PFSK-1 (cell line): Measurements from ENCODE around the gene ZAP70.

ENCODE experiments used
- FOXP2 ChIP-seq: optimal IDR thresholded peaks from 2 replicates; pipeline ENCODE3; 2011; ENCODE audit warnings: borderline replicate concordance, control low read depth, inconsistent platforms; ENCODE audit not compliant: insufficient read depth; ENCODE audit errors: extremely low read length, extremely low read depth
- POLR2AphosphoS5 ChIP-seq: IDR thresholded peaks from 2 replicates; pipeline ENCODE4 v1.6.1; 2012; ENCODE audit warnings: low read depth, mild to moderate bottlenecking, control low read depth, low read length, moderate library complexity
- SIN3A ChIP-seq: IDR thresholded peaks from 2 replicates; pipeline ENCODE4 v1.6.1; 2012; ENCODE audit warnings: mild to moderate bottlenecking, low read length, moderate library complexity, borderline replicate concordance; ENCODE audit not compliant: insufficient read depth
- TAF1 ChIP-seq: IDR thresholded peaks from 2 replicates; pipeline ENCODE4 v1.6.1; 2012; ENCODE audit warnings: low read length, control low read depth, borderline replicate concordance; ENCODE audit not compliant: insufficient read depth
- TF ChIP-seq, protein P1 (sequence below), 2 experiments: IDR thresholded peaks; 2 replicates each; pipeline versions ENCODE4 v1.6.1 to v1.8.0; 2011 to 2012; ENCODE audit warnings: low read depth in 2 of 2, low read length in 2 of 2, control low read depth in 1 of 2, inconsistent platforms in 1 of 2, mild to moderate bottlenecking in 1 of 2, moderate library complexity in 1 of 2; ENCODE audit not compliant: insufficient read depth in 1 of 2

ZAP70 gene

DNA sequence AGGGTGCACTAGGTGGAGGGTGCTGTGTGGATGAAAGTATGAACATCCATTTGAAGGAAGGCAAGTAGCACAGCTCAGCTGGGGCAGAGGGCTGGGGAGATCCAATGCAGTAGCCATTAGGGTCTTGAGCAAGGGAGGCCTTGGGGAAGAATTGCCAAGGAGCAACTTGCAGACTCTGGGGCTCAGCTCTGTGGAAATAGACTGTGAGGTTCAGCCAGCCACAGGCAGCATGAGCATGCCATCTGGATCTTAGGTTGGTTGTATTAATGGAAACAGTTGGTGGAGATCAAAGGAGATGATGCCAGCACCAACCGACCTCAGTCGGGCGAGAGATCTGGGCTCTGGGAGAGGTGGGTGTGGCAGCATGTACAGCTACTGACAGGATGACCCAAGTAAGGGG, 5.6 kb downstream of the ZAP70 start:
- TF ChIP-seq FOXP2 = no peak
- TF ChIP-seq TAF1 = no peak
- TF ChIP-seq SIN3A = no peak
- TF ChIP-seq, protein P1, sequence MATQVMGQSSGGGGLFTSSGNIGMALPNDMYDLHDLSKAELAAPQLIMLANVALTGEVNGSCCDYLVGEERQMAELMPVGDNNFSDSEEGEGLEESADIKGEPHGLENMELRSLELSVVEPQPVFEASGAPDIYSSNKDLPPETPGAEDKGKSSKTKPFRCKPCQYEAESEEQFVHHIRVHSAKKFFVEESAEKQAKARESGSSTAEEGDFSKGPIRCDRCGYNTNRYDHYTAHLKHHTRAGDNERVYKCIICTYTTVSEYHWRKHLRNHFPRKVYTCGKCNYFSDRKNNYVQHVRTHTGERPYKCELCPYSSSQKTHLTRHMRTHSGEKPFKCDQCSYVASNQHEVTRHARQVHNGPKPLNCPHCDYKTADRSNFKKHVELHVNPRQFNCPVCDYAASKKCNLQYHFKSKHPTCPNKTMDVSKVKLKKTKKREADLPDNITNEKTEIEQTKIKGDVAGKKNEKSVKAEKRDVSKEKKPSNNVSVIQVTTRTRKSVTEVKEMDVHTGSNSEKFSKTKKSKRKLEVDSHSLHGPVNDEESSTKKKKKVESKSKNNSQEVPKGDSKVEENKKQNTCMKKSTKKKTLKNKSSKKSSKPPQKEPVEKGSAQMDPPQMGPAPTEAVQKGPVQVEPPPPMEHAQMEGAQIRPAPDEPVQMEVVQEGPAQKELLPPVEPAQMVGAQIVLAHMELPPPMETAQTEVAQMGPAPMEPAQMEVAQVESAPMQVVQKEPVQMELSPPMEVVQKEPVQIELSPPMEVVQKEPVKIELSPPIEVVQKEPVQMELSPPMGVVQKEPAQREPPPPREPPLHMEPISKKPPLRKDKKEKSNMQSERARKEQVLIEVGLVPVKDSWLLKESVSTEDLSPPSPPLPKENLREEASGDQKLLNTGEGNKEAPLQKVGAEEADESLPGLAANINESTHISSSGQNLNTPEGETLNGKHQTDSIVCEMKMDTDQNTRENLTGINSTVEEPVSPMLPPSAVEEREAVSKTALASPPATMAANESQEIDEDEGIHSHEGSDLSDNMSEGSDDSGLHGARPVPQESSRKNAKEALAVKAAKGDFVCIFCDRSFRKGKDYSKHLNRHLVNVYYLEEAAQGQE (IDR thresholded peaks at IDR 0.05; ENCODE audit: insufficient read depth in 1 of 2, low read depth in 2 of 2, low read length in 2 of 2) = no peak
- no peak for TF ChIP-seq POLR2AphosphoS5

DNA sequence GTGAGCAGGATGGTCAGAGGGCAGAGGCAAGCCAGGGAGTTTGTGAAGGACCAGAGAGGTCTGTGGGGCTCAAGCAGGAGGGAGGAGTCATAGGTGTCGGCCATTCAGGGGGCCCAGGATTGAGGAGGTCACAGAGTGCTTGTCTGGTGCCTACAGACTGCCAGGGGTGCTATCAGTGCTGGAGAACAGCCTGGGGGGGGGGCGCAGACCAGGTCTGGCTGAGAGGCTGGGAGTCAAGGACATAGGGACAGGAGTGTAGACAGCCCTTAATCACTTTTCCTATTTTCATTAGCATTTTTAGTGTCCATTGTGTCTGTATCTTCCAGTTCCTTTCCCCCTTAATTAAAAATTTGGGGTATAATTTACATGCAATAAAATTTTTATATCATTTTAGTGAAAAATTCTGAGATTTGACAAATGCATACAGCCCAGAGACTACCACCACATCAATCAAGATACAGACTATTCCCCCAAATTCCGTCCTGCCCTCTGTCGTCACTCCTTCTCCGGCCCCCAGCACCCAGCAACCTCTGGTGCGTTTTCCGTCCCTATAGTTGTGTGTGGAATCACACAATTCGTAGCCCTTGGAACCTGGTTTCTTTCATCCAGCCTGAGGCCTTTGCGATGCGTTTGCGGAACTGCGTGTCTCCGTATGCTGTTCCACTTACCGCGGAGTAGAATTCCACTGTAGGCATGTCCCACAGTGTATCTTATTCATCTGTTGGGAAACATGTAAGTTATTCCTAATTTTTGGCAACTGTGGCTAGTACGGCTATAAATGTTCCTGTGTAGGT, 6.2 kb downstream of the ZAP70 start:
- TF ChIP-seq TAF1 (no peak), SIN3A (no peak), POLR2AphosphoS5 (no peak), FOXP2 (no peak)
- TF ChIP-seq, protein P1 (IDR thresholded peaks at IDR 0.05; ENCODE audit: insufficient read depth in 1 of 2, low read depth in 2 of 2, low read length in 2 of 2) = no peak

DNA sequence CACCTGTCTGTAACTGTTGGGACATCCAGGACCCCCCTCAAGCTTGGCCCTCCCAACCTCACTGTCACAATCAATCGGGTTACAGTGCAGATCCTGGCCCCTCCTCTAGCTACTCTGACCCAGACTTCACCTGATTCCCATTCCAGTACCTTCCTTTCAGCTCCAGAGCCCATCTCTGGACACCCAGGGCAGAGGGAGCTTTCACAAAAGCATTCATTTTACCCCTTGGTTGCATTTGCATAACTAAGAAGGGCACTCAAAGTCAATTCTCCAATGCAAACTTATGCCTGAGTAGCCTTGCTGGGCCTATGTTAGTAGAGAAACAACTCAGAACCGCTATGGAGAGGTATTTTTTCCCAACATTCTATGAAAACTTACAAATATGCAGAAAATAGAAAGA, 7.4 kb downstream of the ZAP70 start:
- TF ChIP-seq FOXP2 = no peak
- no peak for TF ChIP-seq POLR2AphosphoS5
- TF ChIP-seq TAF1 = no peak
- TF ChIP-seq, protein P1 (IDR thresholded peaks at IDR 0.05; ENCODE audit: insufficient read depth in 1 of 2, low read depth in 2 of 2, low read length in 2 of 2) = no peak
- no peak for TF ChIP-seq SIN3A

DNA sequence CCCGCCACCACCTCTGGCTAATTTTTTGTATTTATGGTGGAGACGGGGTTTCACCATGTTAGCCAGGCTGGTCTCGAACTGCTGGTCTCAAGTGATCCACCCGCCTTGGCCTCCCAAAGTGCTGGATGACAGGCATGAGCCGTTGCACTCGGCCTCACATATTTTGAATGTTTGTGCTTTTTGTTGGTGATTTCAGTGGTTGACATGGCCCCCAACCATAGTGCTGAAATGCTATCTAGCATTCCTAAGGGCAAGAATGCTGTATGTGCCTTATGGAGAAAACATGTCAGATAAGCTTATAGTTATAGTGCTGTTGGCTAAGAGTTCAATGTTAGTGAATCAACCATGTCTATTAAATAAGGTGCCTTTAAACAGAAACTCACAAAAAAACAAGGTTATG, 8.9 kb downstream of the ZAP70 start:
- no peak for TF ChIP-seq SIN3A
- no peak for TF ChIP-seq POLR2AphosphoS5
- no peak for TF ChIP-seq FOXP2
- TF ChIP-seq, protein P1 (IDR thresholded peaks at IDR 0.05; ENCODE audit: insufficient read depth in 1 of 2, low read depth in 2 of 2, low read length in 2 of 2) = no peak
- TF ChIP-seq TAF1 = no peak
